Liver (tissue), 9 donors: ENCODE results near the gene BRSK2. TPM values are rescaled to one million over a fixed set of nuclear protein-coding genes. Genes with fewer than 3 reads are reported as not detected.

Experiments
- DNase-seq: peaks from one replicate; pipeline ENCODE4 v3.0.0-alpha.2; 2017; ENCODE audit warnings: low spot score
- H3K27ac ChIP-seq, 2 donors: one replicate each; pipeline ENCODE4 v1.7.0; 2013; ENCODE audit warnings: inconsistent platforms in 2 of 2, low read length in 2 of 2, control low read depth in 1 of 2, low read depth in 1 of 2, mild to moderate bottlenecking in 1 of 2
- H3K27me3 ChIP-seq, 4 donors: one replicate each; pipeline versions ENCODE4 v1.6.1 to v1.7.0; 2013; ENCODE audit warnings: low read length in 3 of 4, inconsistent platforms in 1 of 4, mild to moderate bottlenecking in 1 of 4, moderate library complexity in 1 of 4; ENCODE audit not compliant: control insufficient read depth in 4 of 4, insufficient read depth in 4 of 4
- H3K36me3 ChIP-seq, 4 donors: one replicate each; pipeline versions ENCODE4 v1.6.1 to v1.7.0; 2013; ENCODE audit warnings: low read length in 3 of 4, mild to moderate bottlenecking in 3 of 4, low read depth in 1 of 4, moderate library complexity in 1 of 4; ENCODE audit not compliant: control insufficient read depth in 4 of 4, insufficient read depth in 3 of 4
- H3K4me1 ChIP-seq, 4 donors: one replicate each; pipeline versions ENCODE4 v1.6.1 to v1.7.0; 2013; ENCODE audit warnings: low read length in 3 of 4, mild to moderate bottlenecking in 3 of 4, moderate library complexity in 1 of 4; ENCODE audit not compliant: control insufficient read depth in 4 of 4, insufficient read depth in 4 of 4
- H3K4me3 ChIP-seq, 3 donors: one replicate each; pipeline versions ENCODE4 v1.6.1 to v1.7.0; 2013; ENCODE audit warnings: low read length in 3 of 3, control low read depth in 1 of 3, low read depth in 1 of 3, mild to moderate bottlenecking in 1 of 3
- H3K9ac ChIP-seq, 2 donors: one replicate each; pipeline ENCODE4 v1.7.0; 2013; ENCODE audit warnings: low read length in 2 of 2, mild to moderate bottlenecking in 2 of 2, moderate library complexity in 2 of 2, control low read depth in 1 of 2, low read depth in 1 of 2
- H3K9me3 ChIP-seq, 4 donors: one replicate each; pipeline versions ENCODE4 v1.6.1 to v1.7.0; 2013; ENCODE audit warnings: low read length in 3 of 4; ENCODE audit not compliant: control insufficient read depth in 4 of 4
- EGR1 ChIP-seq, 2 donors: IDR thresholded peaks; 2 replicates each; pipeline ENCODE4 v1.6.1; 2016 to 2018; ENCODE audit warnings: antibody characterized with exemption in 2 of 2, low read depth in 2 of 2
- FOXA1 ChIP-seq: IDR thresholded peaks from 2 replicates; pipeline ENCODE4 v1.6.1; 2016; ENCODE audit warnings: antibody characterized with exemption
- FOXA2 ChIP-seq: IDR thresholded peaks from 2 replicates; pipeline ENCODE4 v1.6.1; 2016; ENCODE audit warnings: antibody characterized with exemption
- GABPA ChIP-seq, 2 donors: IDR thresholded peaks in 1 of 2; conservative IDR thresholded peaks in 1 of 2; 2 replicates each; pipeline ENCODE4 v1.6.1; 2016; ENCODE audit warnings: antibody characterized with exemption in 2 of 2, mild to moderate bottlenecking in 1 of 2, moderate library complexity in 1 of 2
- HNF4A ChIP-seq, 2 donors: conservative IDR thresholded peaks; 2 replicates each; pipeline ENCODE4 v1.6.1; 2016; ENCODE audit warnings: antibody characterized with exemption in 2 of 2, mild to moderate bottlenecking in 2 of 2
- HNF4G ChIP-seq: IDR thresholded peaks from 2 replicates; pipeline ENCODE4 v1.6.1; 2016; ENCODE audit warnings: antibody characterized with exemption
- JUND ChIP-seq, 2 donors: IDR thresholded peaks; 2 replicates each; pipeline ENCODE4 v1.6.1; 2016; ENCODE audit warnings: antibody characterized with exemption in 2 of 2
- NR2F2 ChIP-seq: IDR thresholded peaks from 2 replicates; pipeline ENCODE4 v1.6.1; 2016; ENCODE audit warnings: antibody characterized with exemption
- RAD21 ChIP-seq, 2 donors: IDR thresholded peaks; 2 replicates each; pipeline ENCODE4 v1.6.1; 2016; ENCODE audit warnings: antibody characterized with exemption in 2 of 2, mild to moderate bottlenecking in 2 of 2
- RXRA ChIP-seq, 2 donors: IDR thresholded peaks; 2 replicates each; pipeline ENCODE4 v1.6.1; 2017 to 2018; ENCODE audit warnings: antibody characterized with exemption in 2 of 2, mild to moderate bottlenecking in 1 of 2
- SP1 ChIP-seq: IDR thresholded peaks from 2 replicates; pipeline ENCODE4 v1.6.1; 2018; ENCODE audit warnings: antibody characterized with exemption, mild to moderate bottlenecking
- YY1 ChIP-seq: IDR thresholded peaks from 2 replicates; pipeline ENCODE4 v1.6.1; 2016; ENCODE audit warnings: antibody characterized with exemption, mild to moderate bottlenecking
- WGBS: extraction: QIAGEN DNeasy Blood & Tissue Kit; methylation state at CpG from one replicate; pipeline ENCODE4 v1.1.7; 2013; 5-methylcytosine and 5-hydroxymethylcytosine counted together
- polyA plus RNA-seq, 2 donors: library from polyadenylated mRNA; stranded (reverse) in 1 of 2; unstranded in 1 of 2; fragments of 200-250 nt in 1 of 2; fragments of >200 nt in 1 of 2; fragmentation: Nextera tagmentation in 1 of 2; extraction: Ambion mirVana in 1 of 2; gene quantifications; one replicate each; pipeline versions ENCODE4 v1.2.1 to v1.2.3, GENCODE V29; 2013 to 2015
- total RNA-seq, 2 donors: library from RNA; depleted of rRNA; stranded (reverse); fragments of >200 nt; gene quantifications; one replicate each; pipeline ENCODE4 v1.2.3, GENCODE V29; 2014
- TF ChIP-seq, protein P1 (sequence below): IDR thresholded peaks from 2 replicates; pipeline ENCODE4 v1.6.1; 2016; ENCODE audit warnings: antibody characterized with exemption
- TF ChIP-seq, protein P2 (sequence below): fragments of 150-350 bp; IDR thresholded peaks from 2 replicates; pipeline ENCODE4 v1.5.1; 2017; ENCODE audit warnings: improper control_type of control experiment, low read depth, low read length; ENCODE audit not compliant: missing input control
- TF ChIP-seq, protein P3 (sequence below): IDR thresholded peaks from 2 replicates; pipeline ENCODE4 v1.6.1; 2016; ENCODE audit warnings: antibody characterized with exemption
- TF ChIP-seq, protein P4 (sequence below): IDR thresholded peaks from 2 replicates; pipeline ENCODE4 v1.6.1; 2016; ENCODE audit warnings: antibody characterized with exemption
- TF ChIP-seq, protein P5 (sequence below): IDR thresholded peaks from 2 replicates; pipeline ENCODE4 v1.6.1; 2016; ENCODE audit warnings: antibody characterized with exemption, mild to moderate bottlenecking
- donor health status: healthy.
- donor health status: healthy.
- donor health status: healthy.
- donor health status: healthy.
- donor health status: healthy.

The BRSK2 gene
- total and polyA plus RNA-seq, 4 donors: 0.05 to 0.17 TPM; not detected in 2

DNA sequence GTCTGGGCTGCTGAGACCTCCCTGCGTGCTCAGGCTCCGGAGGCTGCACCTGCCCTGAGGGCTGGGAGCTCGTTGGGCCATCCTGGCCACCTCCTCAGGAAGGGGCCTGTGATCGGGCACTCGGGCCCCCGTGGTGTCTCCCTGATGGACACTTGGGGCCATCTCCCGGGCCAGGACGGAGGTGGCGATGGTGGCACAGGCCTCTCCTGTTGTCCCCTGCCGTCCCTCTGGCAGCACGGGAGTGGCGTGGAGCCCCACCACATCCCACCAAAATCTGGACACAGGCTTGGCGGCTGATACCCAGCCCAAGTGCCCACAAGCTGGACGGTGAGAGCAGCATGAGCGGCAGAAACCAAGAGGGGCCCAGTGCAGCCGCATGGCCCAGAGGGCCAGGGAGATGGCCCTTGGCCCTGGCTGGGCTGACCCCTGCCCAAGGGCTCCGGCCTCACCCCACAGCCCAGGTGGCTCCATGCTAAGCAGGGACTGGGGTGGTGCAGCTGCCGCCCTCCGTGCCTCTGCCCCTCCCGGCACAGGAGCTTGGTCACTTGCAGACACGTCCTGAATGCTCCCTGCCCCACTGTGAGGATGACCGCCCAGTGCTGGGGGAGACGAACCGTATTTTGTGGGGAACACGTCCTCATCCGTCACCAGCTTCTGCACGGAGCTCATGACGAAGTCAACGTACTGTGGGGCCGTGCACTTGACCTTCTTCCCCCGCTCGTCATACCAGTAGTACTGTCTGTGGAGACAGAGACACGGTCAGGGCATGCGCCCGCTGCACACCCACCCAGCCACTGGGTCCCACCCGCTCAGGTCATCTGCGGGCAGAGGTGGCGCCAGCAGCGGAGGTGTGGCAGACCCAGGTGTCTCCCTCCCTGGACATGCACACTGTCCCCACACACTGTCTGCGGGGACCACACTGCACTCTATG is 81.2 kb downstream of the BRSK2 start:
- Histone ChIP-seq H3K36me3 (peaks cover 0 to 39% (median 6%) of the 10 kb centered on the region in 4 donors), H3K9me3 (no peaks in the 10 kb centered on the region), H3K9ac (no peak overlapping the region), H3K27me3 (no peaks in the 10 kb centered on the region), H3K27ac (no peak overlapping the region), H3K4me3 (no peak overlapping the region), H3K4me1 (no peaks in the 10 kb centered on the region)
- TF ChIP-seq FOXA2: no peak
- TF ChIP-seq YY1: no peak
- TF ChIP-seq SP1: no peak
- no peak for TF ChIP-seq GABPA (IDR thresholded peaks at IDR 0.05 in 1 of 2, conservative IDR thresholded peaks at IDR 0.05 in 1 of 2)
- TF ChIP-seq HNF4G: no peak
- no peak for TF ChIP-seq JUND (IDR thresholded peaks at IDR 0.05)
- TF ChIP-seq, protein P1, sequence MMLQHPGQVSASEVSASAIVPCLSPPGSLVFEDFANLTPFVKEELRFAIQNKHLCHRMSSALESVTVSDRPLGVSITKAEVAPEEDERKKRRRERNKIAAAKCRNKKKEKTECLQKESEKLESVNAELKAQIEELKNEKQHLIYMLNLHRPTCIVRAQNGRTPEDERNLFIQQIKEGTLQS: no peak
- no peak for TF ChIP-seq NR2F2
- TF ChIP-seq, protein P2, sequence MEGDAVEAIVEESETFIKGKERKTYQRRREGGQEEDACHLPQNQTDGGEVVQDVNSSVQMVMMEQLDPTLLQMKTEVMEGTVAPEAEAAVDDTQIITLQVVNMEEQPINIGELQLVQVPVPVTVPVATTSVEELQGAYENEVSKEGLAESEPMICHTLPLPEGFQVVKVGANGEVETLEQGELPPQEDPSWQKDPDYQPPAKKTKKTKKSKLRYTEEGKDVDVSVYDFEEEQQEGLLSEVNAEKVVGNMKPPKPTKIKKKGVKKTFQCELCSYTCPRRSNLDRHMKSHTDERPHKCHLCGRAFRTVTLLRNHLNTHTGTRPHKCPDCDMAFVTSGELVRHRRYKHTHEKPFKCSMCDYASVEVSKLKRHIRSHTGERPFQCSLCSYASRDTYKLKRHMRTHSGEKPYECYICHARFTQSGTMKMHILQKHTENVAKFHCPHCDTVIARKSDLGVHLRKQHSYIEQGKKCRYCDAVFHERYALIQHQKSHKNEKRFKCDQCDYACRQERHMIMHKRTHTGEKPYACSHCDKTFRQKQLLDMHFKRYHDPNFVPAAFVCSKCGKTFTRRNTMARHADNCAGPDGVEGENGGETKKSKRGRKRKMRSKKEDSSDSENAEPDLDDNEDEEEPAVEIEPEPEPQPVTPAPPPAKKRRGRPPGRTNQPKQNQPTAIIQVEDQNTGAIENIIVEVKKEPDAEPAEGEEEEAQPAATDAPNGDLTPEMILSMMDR: no peak
- no peak for TF ChIP-seq RXRA (IDR thresholded peaks at IDR 0.05)
- no peak for TF ChIP-seq EGR1 (IDR thresholded peaks at IDR 0.05; ENCODE audit: low read depth in 2 of 2)
- DNase-seq: no peak
- WGBS: 96% methylated on average over 40 of the region's 40 CpGs

DNA sequence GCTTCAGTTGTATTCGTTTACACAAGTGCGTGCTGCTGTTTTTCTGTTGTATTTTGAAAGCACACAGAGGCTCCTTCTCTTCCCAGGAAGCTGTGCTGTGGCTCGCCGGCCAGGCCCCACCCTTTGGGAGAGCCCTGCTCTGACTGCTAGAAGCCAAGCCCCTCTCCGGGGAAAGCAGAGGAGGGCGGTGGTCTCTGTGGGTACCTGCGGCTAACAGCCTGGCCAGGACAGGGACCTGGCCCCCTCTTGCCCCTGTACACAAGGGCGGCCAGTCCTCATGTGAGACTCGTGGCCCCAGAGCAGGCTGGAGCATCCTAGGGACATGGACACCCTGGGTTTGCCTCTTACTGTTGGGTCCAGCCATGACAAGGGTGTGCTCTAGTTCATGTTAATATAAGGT is 82.0 kb downstream of the BRSK2 start:
- Histone ChIP-seq H3K27me3 (no peaks in the 10 kb centered on the region), H3K4me3 (no peak overlapping the region), H3K36me3 (peaks cover 1 to 43% (median 8%) of the 10 kb centered on the region in 4 donors), H3K4me1 (no peaks in the 10 kb centered on the region), H3K27ac (no peak overlapping the region), H3K9ac (no peak overlapping the region), H3K9me3 (no peaks in the 10 kb centered on the region)
- no peak for DNase-seq
- 91% methylated on average over 9 of the region's 9 CpGs for WGBS
- TF ChIP-seq RAD21 (IDR thresholded peaks at IDR 0.05) (no peak), YY1 (no peak), EGR1 (IDR thresholded peaks at IDR 0.05; ENCODE audit: low read depth in 2 of 2) (no peak), HNF4A (conservative IDR thresholded peaks at IDR 0.05) (no peak), JUND (IDR thresholded peaks at IDR 0.05) (no peak), FOXA1 (no peak), SP1 (no peak), FOXA2 (no peak), RXRA (IDR thresholded peaks at IDR 0.05) (no peak)
- TF ChIP-seq, protein P3, sequence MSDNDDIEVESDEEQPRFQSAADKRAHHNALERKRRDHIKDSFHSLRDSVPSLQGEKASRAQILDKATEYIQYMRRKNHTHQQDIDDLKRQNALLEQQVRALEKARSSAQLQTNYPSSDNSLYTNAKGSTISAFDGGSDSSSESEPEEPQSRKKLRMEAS: no peak
- TF ChIP-seq, protein P4, sequence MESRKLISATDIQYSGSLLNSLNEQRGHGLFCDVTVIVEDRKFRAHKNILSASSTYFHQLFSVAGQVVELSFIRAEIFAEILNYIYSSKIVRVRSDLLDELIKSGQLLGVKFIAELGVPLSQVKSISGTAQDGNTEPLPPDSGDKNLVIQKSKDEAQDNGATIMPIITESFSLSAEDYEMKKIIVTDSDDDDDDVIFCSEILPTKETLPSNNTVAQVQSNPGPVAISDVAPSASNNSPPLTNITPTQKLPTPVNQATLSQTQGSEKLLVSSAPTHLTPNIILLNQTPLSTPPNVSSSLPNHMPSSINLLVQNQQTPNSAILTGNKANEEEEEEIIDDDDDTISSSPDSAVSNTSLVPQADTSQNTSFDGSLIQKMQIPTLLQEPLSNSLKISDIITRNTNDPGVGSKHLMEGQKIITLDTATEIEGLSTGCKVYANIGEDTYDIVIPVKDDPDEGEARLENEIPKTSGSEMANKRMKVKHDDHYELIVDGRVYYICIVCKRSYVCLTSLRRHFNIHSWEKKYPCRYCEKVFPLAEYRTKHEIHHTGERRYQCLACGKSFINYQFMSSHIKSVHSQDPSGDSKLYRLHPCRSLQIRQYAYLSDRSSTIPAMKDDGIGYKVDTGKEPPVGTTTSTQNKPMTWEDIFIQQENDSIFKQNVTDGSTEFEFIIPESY: no peak
- TF ChIP-seq, protein P2: no peak
- TF ChIP-seq, protein P5, sequence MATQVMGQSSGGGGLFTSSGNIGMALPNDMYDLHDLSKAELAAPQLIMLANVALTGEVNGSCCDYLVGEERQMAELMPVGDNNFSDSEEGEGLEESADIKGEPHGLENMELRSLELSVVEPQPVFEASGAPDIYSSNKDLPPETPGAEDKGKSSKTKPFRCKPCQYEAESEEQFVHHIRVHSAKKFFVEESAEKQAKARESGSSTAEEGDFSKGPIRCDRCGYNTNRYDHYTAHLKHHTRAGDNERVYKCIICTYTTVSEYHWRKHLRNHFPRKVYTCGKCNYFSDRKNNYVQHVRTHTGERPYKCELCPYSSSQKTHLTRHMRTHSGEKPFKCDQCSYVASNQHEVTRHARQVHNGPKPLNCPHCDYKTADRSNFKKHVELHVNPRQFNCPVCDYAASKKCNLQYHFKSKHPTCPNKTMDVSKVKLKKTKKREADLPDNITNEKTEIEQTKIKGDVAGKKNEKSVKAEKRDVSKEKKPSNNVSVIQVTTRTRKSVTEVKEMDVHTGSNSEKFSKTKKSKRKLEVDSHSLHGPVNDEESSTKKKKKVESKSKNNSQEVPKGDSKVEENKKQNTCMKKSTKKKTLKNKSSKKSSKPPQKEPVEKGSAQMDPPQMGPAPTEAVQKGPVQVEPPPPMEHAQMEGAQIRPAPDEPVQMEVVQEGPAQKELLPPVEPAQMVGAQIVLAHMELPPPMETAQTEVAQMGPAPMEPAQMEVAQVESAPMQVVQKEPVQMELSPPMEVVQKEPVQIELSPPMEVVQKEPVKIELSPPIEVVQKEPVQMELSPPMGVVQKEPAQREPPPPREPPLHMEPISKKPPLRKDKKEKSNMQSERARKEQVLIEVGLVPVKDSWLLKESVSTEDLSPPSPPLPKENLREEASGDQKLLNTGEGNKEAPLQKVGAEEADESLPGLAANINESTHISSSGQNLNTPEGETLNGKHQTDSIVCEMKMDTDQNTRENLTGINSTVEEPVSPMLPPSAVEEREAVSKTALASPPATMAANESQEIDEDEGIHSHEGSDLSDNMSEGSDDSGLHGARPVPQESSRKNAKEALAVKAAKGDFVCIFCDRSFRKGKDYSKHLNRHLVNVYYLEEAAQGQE: no peak
